Measurements from ENCODE around the gene DSCAML1.

The DSCAML1 gene

DNA sequence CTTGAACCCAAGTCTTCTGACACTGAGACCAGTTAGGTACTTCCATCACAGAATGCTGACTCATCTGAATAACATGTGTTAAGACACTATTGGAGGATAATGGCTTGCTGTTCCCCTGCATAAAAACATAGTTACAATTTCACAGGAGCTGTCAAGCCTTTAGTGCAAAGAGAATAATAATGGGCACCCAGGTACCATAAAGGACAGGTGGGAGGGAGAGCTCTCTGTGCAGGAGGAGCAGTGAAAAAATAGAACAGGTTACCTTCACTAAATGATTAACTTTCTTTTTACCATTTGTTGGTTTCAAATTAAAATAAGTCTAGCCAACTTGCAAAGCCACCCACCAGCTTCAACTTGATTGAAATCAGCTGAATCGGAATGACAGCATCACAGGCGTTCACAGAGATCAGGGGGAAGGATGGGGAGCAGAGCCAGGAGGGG lies 173.2 kb downstream of the DSCAML1 start:
- H3K4me3 ChIP-seq (ENCODE audit: low read length in 2 of 2) = no peak overlapping the region

DNA sequence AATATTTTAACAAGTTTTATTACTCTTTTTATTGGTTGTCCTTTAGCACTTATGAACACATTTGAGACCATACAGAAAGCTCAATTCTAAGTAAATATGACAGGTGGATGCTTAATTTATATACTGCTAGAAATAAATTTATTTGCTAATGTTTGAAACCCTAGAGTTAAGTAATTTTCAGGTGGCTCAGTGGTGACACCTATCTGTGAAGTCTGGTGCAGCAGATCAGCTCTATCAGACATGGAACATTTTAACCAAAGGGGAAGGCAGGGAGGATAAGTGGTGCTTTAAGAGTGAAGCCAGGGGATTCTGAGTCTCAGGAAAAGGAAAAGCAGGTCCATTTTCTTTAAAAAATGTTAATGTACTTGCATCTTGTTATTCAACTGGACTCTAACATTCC lies 175.8 kb downstream of the DSCAML1 start:
- no peaks in the 10 kb centered on the region for H3K36me3 ChIP-seq (ENCODE audit: control insufficient read depth in 2 of 2, insufficient read depth in 2 of 2, low read length in 2 of 2)
- no peak overlapping the region for H3K4me3 ChIP-seq (ENCODE audit: low read length in 2 of 2)
- H3K27me3 ChIP-seq (ENCODE audit: control insufficient read depth in 2 of 2, insufficient read depth in 2 of 2, low read length in 2 of 2) = peaks cover 2 to 3% of the 10 kb centered on the region in 2 donors
- H3K4me1 ChIP-seq (ENCODE audit: control insufficient read depth in 2 of 2, insufficient read depth in 2 of 2, low read length in 2 of 2) = no peaks in the 10 kb centered on the region
- H3K9ac ChIP-seq (ENCODE audit: low read depth in 1 of 2, low read length in 2 of 2) = no peak overlapping the region
- no peaks in the 10 kb centered on the region for H3K9me3 ChIP-seq (ENCODE audit: control insufficient read depth in 2 of 2, low read length in 2 of 2)
- H3K27ac ChIP-seq (ENCODE audit: low read depth in 2 of 2, low read length in 2 of 2) = no peak overlapping the region

More for the DNA sequence above, 173.2 kb downstream of the DSCAML1 start:
- H3K9me3 ChIP-seq (ENCODE audit: control insufficient read depth in 2 of 2, low read length in 2 of 2) = no peaks in the 10 kb centered on the region
- peaks cover 0 to 3% of the 10 kb centered on the region in 2 donors for H3K27me3 ChIP-seq (ENCODE audit: control insufficient read depth in 2 of 2, insufficient read depth in 2 of 2, low read length in 2 of 2)
- no peak overlapping the region for H3K27ac ChIP-seq (ENCODE audit: low read depth in 2 of 2, low read length in 2 of 2)
- no peaks in the 10 kb centered on the region for H3K4me1 ChIP-seq (ENCODE audit: control insufficient read depth in 2 of 2, insufficient read depth in 2 of 2, low read length in 2 of 2)
- no peak overlapping the region for H3K9ac ChIP-seq (ENCODE audit: low read depth in 1 of 2, low read length in 2 of 2)
- H3K36me3 ChIP-seq (ENCODE audit: control insufficient read depth in 2 of 2, insufficient read depth in 2 of 2, low read length in 2 of 2) = no peaks in the 10 kb centered on the region

DNA sequence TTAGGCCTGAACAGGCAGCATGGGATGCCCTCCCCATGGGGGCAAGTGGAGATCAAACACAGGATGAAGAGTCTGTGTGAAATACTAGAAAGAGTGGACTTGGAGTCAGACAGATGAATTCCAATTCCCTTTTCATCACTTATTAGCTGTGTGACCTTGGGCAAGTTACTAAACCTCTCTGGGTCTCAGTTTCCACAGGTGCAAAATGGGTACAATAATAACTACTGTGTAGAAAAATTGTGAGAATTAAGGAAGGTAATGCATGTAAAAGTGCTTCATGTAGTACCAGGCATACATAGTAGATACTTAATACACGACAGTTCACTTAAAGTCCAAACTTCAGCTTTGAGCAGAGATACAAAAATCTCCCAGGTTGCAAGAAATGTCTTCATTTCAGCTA lies 176.4 kb downstream of the DSCAML1 start:
- H3K27ac ChIP-seq (ENCODE audit: low read depth in 2 of 2, low read length in 2 of 2) = no peak overlapping the region
- no peaks in the 10 kb centered on the region for H3K9me3 ChIP-seq (ENCODE audit: control insufficient read depth in 2 of 2, low read length in 2 of 2)
- no peaks in the 10 kb centered on the region for H3K36me3 ChIP-seq (ENCODE audit: control insufficient read depth in 2 of 2, insufficient read depth in 2 of 2, low read length in 2 of 2)
- H3K27me3 ChIP-seq (ENCODE audit: control insufficient read depth in 2 of 2, insufficient read depth in 2 of 2, low read length in 2 of 2) = peaks cover 2 to 3% of the 10 kb centered on the region in 2 donors
- H3K9ac ChIP-seq (ENCODE audit: low read depth in 1 of 2, low read length in 2 of 2) = no peak overlapping the region
- no peak overlapping the region for H3K4me3 ChIP-seq (ENCODE audit: low read length in 2 of 2)
- H3K4me1 ChIP-seq (ENCODE audit: control insufficient read depth in 2 of 2, insufficient read depth in 2 of 2, low read length in 2 of 2) = no peaks in the 10 kb centered on the region

DNA sequence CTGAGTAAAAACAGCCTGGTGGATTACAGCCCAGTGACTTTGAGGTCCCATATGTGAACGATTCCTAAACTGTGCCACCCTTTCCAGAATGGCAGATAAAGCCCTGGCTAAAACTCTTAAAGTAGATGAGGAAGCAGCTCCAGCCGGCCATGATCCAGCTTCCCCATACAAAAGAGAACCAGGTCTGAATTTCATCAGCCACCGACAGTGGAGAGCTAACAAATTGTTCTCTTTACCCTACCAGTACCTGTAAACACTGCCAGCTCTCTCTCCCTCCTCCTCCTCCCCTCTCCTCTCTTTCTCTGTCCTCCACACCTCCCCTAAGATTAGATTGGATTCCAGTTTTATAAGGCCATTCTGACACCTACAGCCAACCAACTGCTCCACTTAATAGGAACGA lies 176.9 kb downstream of the DSCAML1 start:
- Histone ChIP-seq H3K9me3 (ENCODE audit: control insufficient read depth in 2 of 2, low read length in 2 of 2) (no peaks in the 10 kb centered on the region), H3K27me3 (ENCODE audit: control insufficient read depth in 2 of 2, insufficient read depth in 2 of 2, low read length in 2 of 2) (peaks cover 2 to 3% of the 10 kb centered on the region in 2 donors), H3K9ac (ENCODE audit: low read depth in 1 of 2, low read length in 2 of 2) (no peak overlapping the region), H3K4me3 (ENCODE audit: low read length in 2 of 2) (no peak overlapping the region), H3K36me3 (ENCODE audit: control insufficient read depth in 2 of 2, insufficient read depth in 2 of 2, low read length in 2 of 2) (no peaks in the 10 kb centered on the region), H3K27ac (ENCODE audit: low read depth in 2 of 2, low read length in 2 of 2) (no peak overlapping the region), H3K4me1 (ENCODE audit: control insufficient read depth in 2 of 2, insufficient read depth in 2 of 2, low read length in 2 of 2) (no peaks in the 10 kb centered on the region)

GRCh38 chr11:117619661-117620060 lies 177.4 kb downstream of the DSCAML1 start:
- Histone ChIP-seq H3K36me3 (ENCODE audit: control insufficient read depth in 2 of 2, insufficient read depth in 2 of 2, low read length in 2 of 2) (no peaks in the 10 kb centered on the region), H3K4me3 (ENCODE audit: low read length in 2 of 2) (no peak overlapping the region), H3K9me3 (ENCODE audit: control insufficient read depth in 2 of 2, low read length in 2 of 2) (no peaks in the 10 kb centered on the region), H3K4me1 (ENCODE audit: control insufficient read depth in 2 of 2, insufficient read depth in 2 of 2, low read length in 2 of 2) (no peaks in the 10 kb centered on the region), H3K9ac (ENCODE audit: low read depth in 1 of 2, low read length in 2 of 2) (no peak overlapping the region), H3K27ac (ENCODE audit: low read depth in 2 of 2, low read length in 2 of 2) (no peak overlapping the region), H3K27me3 (ENCODE audit: control insufficient read depth in 2 of 2, insufficient read depth in 2 of 2, low read length in 2 of 2) (peaks cover 2 to 3% of the 10 kb centered on the region in 2 donors)

DNA sequence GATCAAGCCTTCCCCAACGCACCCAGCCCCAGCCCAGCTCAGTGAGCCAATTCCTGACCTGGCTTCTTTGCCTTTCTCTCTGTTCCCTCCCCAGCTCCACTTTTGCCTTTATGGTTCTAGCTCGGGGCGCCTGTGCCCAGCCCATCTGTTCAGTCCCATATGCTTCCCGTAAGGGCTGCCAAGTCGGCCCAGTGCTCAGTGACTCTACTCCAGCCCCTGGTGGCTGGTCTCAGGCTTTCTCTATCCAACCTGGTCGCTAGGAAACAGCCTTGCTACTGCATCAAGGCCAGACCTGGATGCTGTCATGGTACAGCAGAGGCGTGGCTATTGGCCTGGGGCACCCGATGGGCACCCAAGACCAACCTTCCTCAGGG lies 178.0 kb downstream of the DSCAML1 start:
- H3K27ac ChIP-seq (ENCODE audit: low read depth in 2 of 2, low read length in 2 of 2) = no peak overlapping the region

DNA sequence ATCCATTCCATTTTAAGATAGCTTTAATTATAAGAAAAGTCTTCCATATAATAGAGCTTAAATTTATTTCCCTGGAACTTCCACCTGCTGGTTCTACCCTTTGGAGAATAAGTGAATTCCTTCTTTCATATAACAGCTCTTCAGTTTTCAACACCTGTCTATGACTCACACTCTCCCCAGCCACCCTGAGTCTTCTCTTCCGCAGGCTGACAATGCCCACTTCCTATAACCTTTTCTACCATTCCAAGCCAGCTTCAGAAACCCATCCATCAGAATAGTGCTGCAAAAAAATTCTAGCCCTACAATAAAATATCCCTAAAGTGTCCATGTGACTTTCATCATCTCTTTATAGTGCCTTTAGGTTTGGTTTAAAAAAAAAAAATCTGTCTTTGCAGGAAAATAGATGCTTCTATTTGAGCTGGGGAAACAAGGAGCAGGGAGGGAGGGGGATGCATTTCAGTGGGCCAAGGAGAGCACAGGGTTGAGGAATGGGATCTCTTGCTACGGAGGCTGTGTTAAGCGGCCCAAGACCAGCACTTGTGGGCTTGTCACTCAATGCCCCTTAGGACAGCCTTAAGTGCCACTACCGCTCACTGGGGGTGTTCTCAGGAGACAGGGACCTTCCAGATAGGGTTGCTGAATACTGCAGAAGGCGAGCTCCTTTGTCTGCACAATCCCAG lies 178.6 kb downstream of the DSCAML1 start:
- Histone ChIP-seq H3K27me3 (ENCODE audit: control insufficient read depth in 2 of 2, insufficient read depth in 2 of 2, low read length in 2 of 2) (peaks cover 0 to 2% of the 10 kb centered on the region in 2 donors), H3K9me3 (ENCODE audit: control insufficient read depth in 2 of 2, low read length in 2 of 2) (no peaks in the 10 kb centered on the region), H3K27ac (ENCODE audit: low read depth in 2 of 2, low read length in 2 of 2) (no peak overlapping the region), H3K9ac (ENCODE audit: low read depth in 1 of 2, low read length in 2 of 2) (no peak overlapping the region), H3K4me1 (ENCODE audit: control insufficient read depth in 2 of 2, insufficient read depth in 2 of 2, low read length in 2 of 2) (no peaks in the 10 kb centered on the region), H3K36me3 (ENCODE audit: control insufficient read depth in 2 of 2, insufficient read depth in 2 of 2, low read length in 2 of 2) (no peaks in the 10 kb centered on the region), H3K4me3 (ENCODE audit: low read length in 2 of 2) (no peak overlapping the region)

More for the DNA sequence above, 178.0 kb downstream of the DSCAML1 start:
- Histone ChIP-seq H3K9me3 (ENCODE audit: control insufficient read depth in 2 of 2, low read length in 2 of 2) (no peaks in the 10 kb centered on the region), H3K4me3 (ENCODE audit: low read length in 2 of 2) (no peak overlapping the region), H3K9ac (ENCODE audit: low read depth in 1 of 2, low read length in 2 of 2) (no peak overlapping the region), H3K36me3 (ENCODE audit: control insufficient read depth in 2 of 2, insufficient read depth in 2 of 2, low read length in 2 of 2) (no peaks in the 10 kb centered on the region), H3K4me1 (ENCODE audit: control insufficient read depth in 2 of 2, insufficient read depth in 2 of 2, low read length in 2 of 2) (no peaks in the 10 kb centered on the region), H3K27me3 (ENCODE audit: control insufficient read depth in 2 of 2, insufficient read depth in 2 of 2, low read length in 2 of 2) (peaks cover 0 to 2% of the 10 kb centered on the region in 2 donors)

DNA sequence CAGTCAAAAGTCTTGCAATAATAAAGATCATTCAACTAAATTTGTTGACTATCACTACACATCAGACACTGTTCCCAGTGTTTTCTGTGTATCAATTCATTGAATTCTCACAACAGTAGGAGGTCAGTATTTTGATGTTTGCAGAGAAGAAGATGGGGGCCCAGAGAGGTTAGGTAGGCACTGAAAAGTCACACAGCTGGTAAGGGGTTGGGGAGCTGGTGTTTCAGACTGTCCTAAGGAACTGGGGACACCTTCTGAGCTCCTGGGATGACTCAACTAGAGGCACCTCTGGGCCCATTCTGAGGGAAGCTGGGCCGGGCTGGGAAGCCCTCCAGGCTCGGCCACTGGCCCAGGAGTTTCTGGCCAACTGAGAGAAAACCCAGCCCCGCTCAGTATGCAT lies 180.0 kb downstream of the DSCAML1 start:
- no peak overlapping the region for H3K4me3 ChIP-seq (ENCODE audit: low read length in 2 of 2)
- H3K4me1 ChIP-seq (ENCODE audit: control insufficient read depth in 2 of 2, insufficient read depth in 2 of 2, low read length in 2 of 2) = no peaks in the 10 kb centered on the region
- no peaks in the 10 kb centered on the region for H3K36me3 ChIP-seq (ENCODE audit: control insufficient read depth in 2 of 2, insufficient read depth in 2 of 2, low read length in 2 of 2)
- peaks cover 0 to 2% of the 10 kb centered on the region in 2 donors for H3K27me3 ChIP-seq (ENCODE audit: control insufficient read depth in 2 of 2, insufficient read depth in 2 of 2, low read length in 2 of 2)
- H3K27ac ChIP-seq (ENCODE audit: low read depth in 2 of 2, low read length in 2 of 2) = no peak overlapping the region
- H3K9me3 ChIP-seq (ENCODE audit: control insufficient read depth in 2 of 2, low read length in 2 of 2) = no peaks in the 10 kb centered on the region
- H3K9ac ChIP-seq (ENCODE audit: low read depth in 1 of 2, low read length in 2 of 2) = no peak overlapping the region

DNA sequence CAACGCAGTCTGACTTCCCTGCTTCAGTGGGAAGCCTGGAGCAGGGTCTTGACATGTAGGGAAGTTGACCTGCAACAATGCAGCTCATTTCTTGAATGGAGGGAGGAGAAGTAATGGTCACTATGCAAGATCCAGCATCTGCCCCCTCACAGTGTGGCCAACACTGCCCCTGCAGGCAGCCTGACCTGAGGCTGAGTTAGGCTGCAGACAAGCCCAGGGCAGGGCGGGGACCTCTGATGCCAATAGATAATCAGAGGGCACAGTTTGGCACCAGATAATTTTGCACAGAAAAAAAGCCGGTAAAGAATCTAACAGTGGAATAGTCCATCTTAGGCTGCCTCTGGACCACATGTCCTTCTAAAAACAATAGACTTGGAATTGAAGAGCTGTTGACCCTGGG lies 182.3 kb downstream of the DSCAML1 start:
- Histone ChIP-seq H3K9ac (ENCODE audit: low read depth in 1 of 2, low read length in 2 of 2) (no peak overlapping the region), H3K4me1 (ENCODE audit: control insufficient read depth in 2 of 2, insufficient read depth in 2 of 2, low read length in 2 of 2) (no peaks in the 10 kb centered on the region), H3K36me3 (ENCODE audit: control insufficient read depth in 2 of 2, insufficient read depth in 2 of 2, low read length in 2 of 2) (no peaks in the 10 kb centered on the region), H3K9me3 (ENCODE audit: control insufficient read depth in 2 of 2, low read length in 2 of 2) (no peaks in the 10 kb centered on the region), H3K27me3 (ENCODE audit: control insufficient read depth in 2 of 2, insufficient read depth in 2 of 2, low read length in 2 of 2) (peaks cover 0 to 2% of the 10 kb centered on the region in 2 donors), H3K4me3 (ENCODE audit: low read length in 2 of 2) (no peak overlapping the region), H3K27ac (ENCODE audit: low read depth in 2 of 2, low read length in 2 of 2) (no peak overlapping the region)

DNA sequence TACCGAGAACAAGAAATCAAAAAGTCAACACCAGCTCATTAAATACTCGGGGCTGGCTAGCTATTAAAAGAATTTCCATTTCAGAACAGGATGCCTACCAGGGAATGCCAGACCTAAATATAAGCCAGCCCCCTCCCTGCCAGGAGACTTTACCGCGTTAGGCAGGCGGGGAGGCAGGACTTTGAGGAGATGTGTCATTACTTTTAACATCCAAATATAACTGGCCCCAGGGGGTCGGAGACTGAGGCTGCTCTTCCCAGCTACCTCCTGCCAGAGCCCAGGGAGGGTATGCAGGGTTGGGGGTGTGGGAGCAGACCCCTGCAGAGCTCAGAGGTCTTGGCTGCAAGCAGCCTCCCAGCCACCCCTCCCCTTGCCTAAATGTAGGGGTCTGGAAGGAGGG lies 183.5 kb downstream of the DSCAML1 start:
- Histone ChIP-seq H3K9me3 (ENCODE audit: control insufficient read depth in 2 of 2, low read length in 2 of 2) (no peaks in the 10 kb centered on the region), H3K27ac (ENCODE audit: low read depth in 2 of 2, low read length in 2 of 2) (no peak overlapping the region), H3K4me3 (ENCODE audit: low read length in 2 of 2) (no peak overlapping the region), H3K27me3 (ENCODE audit: control insufficient read depth in 2 of 2, insufficient read depth in 2 of 2, low read length in 2 of 2) (peaks cover 0 to 2% of the 10 kb centered on the region in 2 donors), H3K36me3 (ENCODE audit: control insufficient read depth in 2 of 2, insufficient read depth in 2 of 2, low read length in 2 of 2) (no peaks in the 10 kb centered on the region), H3K9ac (ENCODE audit: low read depth in 1 of 2, low read length in 2 of 2) (no peak overlapping the region), H3K4me1 (ENCODE audit: control insufficient read depth in 2 of 2, insufficient read depth in 2 of 2, low read length in 2 of 2) (no peaks in the 10 kb centered on the region)
